Measurements from ENCODE around the gene PRKN.
A peak's percentile ranks its signal among the peaks of the same experiment; 100 is the strongest.
"Not testable (repeated sequence)": the region's sequence is repeated elsewhere in the genome, so short reads cannot be mapped to it uniquely, and the experiment has no call there.

PRKN gene

GRCh38 chr6:161830866-161831616 lies 896.5 kb downstream of the PRKN start:
- no peak for DNase-seq

GRCh38 chr6:161829291-161829729 lies 898.3 kb downstream of the PRKN start:
- DNase-seq, result peak; percentile 67

GRCh38 chr6:161828355-161828754 lies 899.2 kb downstream of the PRKN start:
- DNase-seq, result no peak

- no peak for DNase-seq
Measured at GRCh38 chr6:161826512-161826911, 901.1 kb downstream of the PRKN start.

- not testable (repeated sequence) for DNase-seq
Measured at GRCh38 chr6:161822204-161822603, 905.4 kb downstream of the PRKN start.

- no peak for DNase-seq
Measured at GRCh38 chr6:161817881-161818280, 909.7 kb downstream of the PRKN start.

- no peak for DNase-seq
Measured at GRCh38 chr6:161815965-161816364, 911.6 kb downstream of the PRKN start.

- no peak for DNase-seq
Measured at GRCh38 chr6:161813156-161813555, 914.4 kb downstream of the PRKN start.

GRCh38 chr6:161809971-161810370 lies 917.6 kb downstream of the PRKN start:
- no peak for DNase-seq

GRCh38 chr6:161804838-161805237 lies 922.7 kb downstream of the PRKN start:
- DNase-seq, result no peak

- DNase-seq, result no peak
Measured at GRCh38 chr6:161803131-161803530, 924.4 kb downstream of the PRKN start.

- DNase-seq, result no peak
Measured at GRCh38 chr6:161802231-161802630, 925.3 kb downstream of the PRKN start.

- no peak for DNase-seq
Measured at GRCh38 chr6:161798844-161799394, 928.6 kb downstream of the PRKN start.

GRCh38 chr6:161796681-161797080 lies 930.9 kb downstream of the PRKN start:
- no peak for DNase-seq

GRCh38 chr6:161792851-161793493 lies 934.6 kb downstream of the PRKN start:
- DNase-seq, result peak; percentile 17

GRCh38 chr6:161788531-161788930 lies 939.0 kb downstream of the PRKN start:
- DNase-seq, result no peak

- DNase-seq, result no peak
Measured at GRCh38 chr6:161772176-161772575, 955.4 kb downstream of the PRKN start.

GRCh38 chr6:161761966-161762365 lies 965.6 kb downstream of the PRKN start:
- DNase-seq, result no peak

- no peak for DNase-seq
Measured at GRCh38 chr6:161755080-161755479, 972.5 kb downstream of the PRKN start.

- DNase-seq, result no peak
Measured at GRCh38 chr6:161750686-161751085, 976.9 kb downstream of the PRKN start.

- DNase-seq, result no peak
Measured at GRCh38 chr6:161749576-161749975, 978.0 kb downstream of the PRKN start.

- peak; percentile 65 for DNase-seq
Measured at GRCh38 chr6:161748535-161749416, 978.8 kb downstream of the PRKN start.

- DNase-seq, result no peak
Measured at GRCh38 chr6:161747506-161747905, 980.1 kb downstream of the PRKN start.
